ENCODE measurements around the gene SPATA7.

The SPATA7 gene

GRCh38 chr14:88420187-88420586 is 34.7 kb downstream of the SPATA7 start:
- no peak for DNase-seq

GRCh38 chr14:88421286-88421685 is 35.8 kb downstream of the SPATA7 start:
- DNase-seq = no peak

GRCh38 chr14:88422047-88422446 is 36.6 kb downstream of the SPATA7 start:
- DNase-seq = no peak

- no peak for DNase-seq
Observed at GRCh38 chr14:88422919-88423650, 37.6 kb downstream of the SPATA7 start.

GRCh38 chr14:88424573-88424972 is 39.1 kb downstream of the SPATA7 start:
- no peak for DNase-seq

- DNase-seq = no peak
Observed at GRCh38 chr14:88426271-88426670, 40.8 kb downstream of the SPATA7 start.

- DNase-seq = no peak
Observed at GRCh38 chr14:88430976-88431375, 45.5 kb downstream of the SPATA7 start.

- no peak for DNase-seq
Observed at GRCh38 chr14:88437658-88438057, 52.2 kb downstream of the SPATA7 start.

- DNase-seq = no peak
Observed at GRCh38 chr14:88439088-88439487, 53.6 kb downstream of the SPATA7 start.

GRCh38 chr14:88452231-88452630 is 66.8 kb downstream of the SPATA7 start:
- no peak for DNase-seq

- no peak for DNase-seq
Observed at GRCh38 chr14:88454886-88455285, 69.4 kb downstream of the SPATA7 start.

GRCh38 chr14:88463318-88463717 is 77.9 kb downstream of the SPATA7 start:
- DNase-seq = no peak

- DNase-seq = no peak
Observed at GRCh38 chr14:88468406-88468805, 82.9 kb downstream of the SPATA7 start.

GRCh38 chr14:88470542-88471440 is 85.3 kb downstream of the SPATA7 start:
- no peak for DNase-seq

GRCh38 chr14:88473791-88474190 is 88.3 kb downstream of the SPATA7 start:
- no peak for DNase-seq

GRCh38 chr14:88476214-88476774 is 90.8 kb downstream of the SPATA7 start:
- no peak for DNase-seq

- DNase-seq = no peak
Observed at GRCh38 chr14:88476825-88477224, 91.4 kb downstream of the SPATA7 start.

- DNase-seq = no peak
Observed at GRCh38 chr14:88477513-88478250, 92.2 kb downstream of the SPATA7 start.

GRCh38 chr14:88478931-88479330 is 93.5 kb downstream of the SPATA7 start:
- no peak for DNase-seq

GRCh38 chr14:88479574-88479987 is 94.1 kb downstream of the SPATA7 start:
- no peak for DNase-seq

GRCh38 chr14:88481059-88481458 is 95.6 kb downstream of the SPATA7 start:
- DNase-seq = no peak

GRCh38 chr14:88481794-88482193 is 96.3 kb downstream of the SPATA7 start:
- no peak for DNase-seq

- DNase-seq = no peak
Observed at GRCh38 chr14:88482524-88482923, 97.1 kb downstream of the SPATA7 start.
